ENCODE measurements around the gene UNC5A.

- TF ChIP-seq CSRNP3 (CRISPR knock-in tag; IDR thresholded peaks at IDR 0.05) = no peak
- TF ChIP-seq PATZ1 (CRISPR knock-in tag; IDR thresholded peaks at IDR 0.05; ENCODE audit: borderline replicate concordance) = no peak
- TF ChIP-seq TSHZ2 (CRISPR knock-in tag; IDR thresholded peaks at IDR 0.05) = no peak
- no peak for TF ChIP-seq RARB (CRISPR knock-in tag; IDR thresholded peaks at IDR 0.05)
- TF ChIP-seq ZFP30 (CRISPR knock-in tag; IDR thresholded peaks at IDR 0.05) = no peak
- no peak for TF ChIP-seq CSDC2 (CRISPR knock-in tag; IDR thresholded peaks at IDR 0.05)
- no peak for TF ChIP-seq POU6F1 (CRISPR knock-in tag; IDR thresholded peaks at IDR 0.05; ENCODE audit: borderline replicate concordance, low read depth)
- no peak for TF ChIP-seq SNAI2 (CRISPR knock-in tag; IDR thresholded peaks at IDR 0.05)
Observed at GRCh38 chr5:176843673-176844072, 33.3 kb downstream of the UNC5A start.

All from SK-N-SH treated with all-trans-retinoic acid at 6 μM for 48 hours (cell line).